Measurements from ENCODE around the gene PDE1A.

PDE1A gene

DNA sequence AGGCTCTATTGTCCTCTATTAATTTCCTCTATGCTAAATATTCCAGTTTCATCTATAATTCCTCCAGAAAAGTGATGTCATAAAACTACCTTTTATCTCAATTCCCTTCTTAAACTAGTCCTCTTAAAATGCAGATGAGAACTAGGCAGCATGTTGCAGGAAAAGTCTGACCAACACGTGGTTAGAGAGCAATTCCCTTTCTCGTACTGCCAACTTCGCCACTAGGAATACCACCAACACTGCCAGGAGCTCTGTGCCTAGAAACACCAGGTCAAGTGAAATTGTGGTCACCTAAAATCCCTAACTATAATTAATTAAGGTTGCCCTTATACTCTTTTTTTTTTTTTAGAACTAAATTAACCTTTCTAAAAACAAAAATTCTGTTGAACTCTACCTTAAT is 313.5 kb downstream of the PDE1A start:
- no peak for DNase-seq

DNA sequence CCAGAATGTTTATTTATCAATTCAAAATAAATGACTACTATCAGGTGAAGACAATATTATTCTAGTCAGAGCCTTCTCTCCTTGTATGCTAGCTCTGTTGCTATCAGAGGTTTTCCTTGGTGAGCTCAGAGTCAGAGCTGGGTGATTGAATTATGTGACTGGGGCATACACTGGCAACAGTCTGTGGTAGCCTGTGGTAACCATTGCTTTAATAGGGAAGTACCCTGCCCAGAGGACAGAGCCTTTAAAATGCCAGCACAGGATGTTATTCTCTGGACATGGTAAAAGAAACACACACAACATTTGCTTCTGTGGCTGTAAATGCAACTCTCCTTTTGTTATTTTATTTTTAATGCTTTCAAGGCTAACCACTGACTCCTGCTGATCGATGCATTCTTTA is 316.5 kb downstream of the PDE1A start:
- DNase-seq, result no peak

DNA sequence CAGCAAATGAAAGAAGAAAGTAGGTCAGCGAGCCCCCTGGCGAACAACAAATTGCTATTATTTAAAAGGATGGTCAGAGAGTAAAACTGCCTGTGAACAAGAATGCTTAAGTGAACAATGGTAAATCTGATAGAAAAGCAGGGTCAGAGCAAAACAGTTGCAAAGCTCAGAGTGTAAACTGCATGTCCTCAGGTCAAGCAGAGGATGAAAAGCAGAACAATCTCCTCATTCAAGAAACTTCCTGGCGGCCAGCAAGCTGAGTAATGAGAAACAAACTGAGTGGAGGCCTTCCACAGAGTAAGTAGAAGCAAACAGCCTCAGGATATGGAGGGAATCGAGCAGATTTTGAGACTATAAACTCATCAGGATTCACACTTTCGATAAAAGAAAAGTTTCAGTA is 323.3 kb downstream of the PDE1A start:
- DNase-seq, result no peak

GRCh38 chr2:182101263-182101662 is 325.6 kb downstream of the PDE1A start:
- DNase-seq, result no peak

- DNase-seq, result no peak
Observed at GRCh38 chr2:182098648-182099047, 328.2 kb downstream of the PDE1A start.

DNA sequence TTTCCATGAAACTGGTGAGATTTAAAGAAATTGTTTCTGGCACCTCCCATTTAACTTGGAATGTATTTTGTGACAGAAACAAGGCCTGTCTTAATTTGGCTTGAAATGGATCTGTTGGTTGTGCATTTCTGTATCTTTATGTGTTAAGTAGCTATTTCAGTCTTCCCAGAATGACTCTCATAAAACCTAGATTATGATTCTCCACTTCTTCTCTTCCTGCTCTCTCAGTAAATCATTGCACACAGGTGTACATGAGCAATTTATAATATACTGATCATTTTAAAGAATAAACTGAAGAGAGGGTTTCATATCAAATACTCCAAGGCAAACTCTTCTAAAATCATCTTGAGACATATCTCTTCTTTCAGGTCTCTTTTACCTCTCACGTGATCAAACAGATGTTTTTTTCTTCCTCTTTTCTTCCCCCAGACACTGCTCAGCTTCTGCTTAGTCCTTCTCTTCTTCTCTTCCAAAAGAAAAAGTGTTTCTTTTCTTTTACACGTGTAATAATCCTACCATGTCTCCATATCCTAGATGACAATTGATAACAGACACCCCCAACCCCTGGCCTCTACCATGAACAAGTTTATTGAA is 329.2 kb downstream of the PDE1A start:
- DNase-seq, result no peak

- no peak for DNase-seq
Observed at GRCh38 chr2:182090486-182090885, 336.4 kb downstream of the PDE1A start.
